SK-N-SH treated with all-trans-retinoic acid at 6 μM for 48 hours (cell line): ENCODE measurements around the gene INTS1.

Experiments used
- ATAC-seq: fragments of 200-7000 bp; cut with Tn5 transposase; 3 replicates; pipeline ENCODE4 v1.9.1; 2020; ENCODE audit warnings: mild to moderate bottlenecking, moderate library complexity
- BACH2 ChIP-seq: fragments of 250-450 bp; sonication (Bioruptor Pico); IDR thresholded peaks from 2 replicates; pipeline ENCODE4 v1.9.0; 2021; ENCODE audit warnings: mild to moderate bottlenecking, borderline replicate concordance
- CREB5 ChIP-seq: fragments of 250-450 bp; sonication (Bioruptor Pico); IDR thresholded peaks from 2 replicates; pipeline ENCODE4 v1.5.1; 2020; ENCODE audit warnings: low read depth, mild to moderate bottlenecking, moderate library complexity
- CSDC2 ChIP-seq: fragments of 250-450 bp; sonication (Bioruptor Pico); IDR thresholded peaks from 2 replicates; pipeline ENCODE4 v1.5.0; 2020; ENCODE audit warnings: mild to moderate bottlenecking, moderate library complexity
- CSRNP3 ChIP-seq: fragments of 250-450 bp; sonication (Bioruptor Pico); IDR thresholded peaks from 2 replicates; pipeline ENCODE4 v1.5.1; 2021; ENCODE audit warnings: mild to moderate bottlenecking, moderate library complexity
- ESRRG ChIP-seq: fragments of 250-450 bp; sonication (Bioruptor Pico); IDR thresholded peaks from 2 replicates; pipeline ENCODE4 v1.6.1; 2021; ENCODE audit warnings: mild to moderate bottlenecking
- ISL1 ChIP-seq: fragments of 250-450 bp; sonication (Bioruptor Pico); IDR thresholded peaks from 2 replicates; pipeline ENCODE4 v2.1.2; 2022; ENCODE audit warnings: mild to moderate bottlenecking, moderate library complexity
- OSR1 ChIP-seq: fragments of 250-450 bp; sonication (Bioruptor Pico); IDR thresholded peaks from 2 replicates; pipeline ENCODE4 v1.8.0; 2022; ENCODE audit warnings: moderate library complexity, mild to moderate bottlenecking, inconsistent platforms
- PATZ1 ChIP-seq: fragments of 250-450 bp; sonication (Bioruptor Pico); IDR thresholded peaks from 2 replicates; pipeline ENCODE4 v1.8.0; 2020; ENCODE audit warnings: mild to moderate bottlenecking, moderate library complexity, borderline replicate concordance
- POU6F1 ChIP-seq: fragments of 250-450 bp; sonication (Bioruptor Pico); IDR thresholded peaks from 2 replicates; pipeline ENCODE4 v1.8.0; 2021; ENCODE audit warnings: low read depth, mild to moderate bottlenecking, moderate library complexity, borderline replicate concordance
- PPARA ChIP-seq: fragments of 250-450 bp; sonication (Bioruptor Pico); IDR thresholded peaks from 2 replicates; pipeline ENCODE4 v1.5.0; 2020; ENCODE audit warnings: mild to moderate bottlenecking, borderline replicate concordance
- RARB ChIP-seq: fragments of 250-450 bp; sonication (Bioruptor Pico); IDR thresholded peaks from 2 replicates; pipeline ENCODE4 v1.8.0; 2021; ENCODE audit warnings: mild to moderate bottlenecking, moderate library complexity
- SNAI2 ChIP-seq: fragments of 250-450 bp; sonication (Bioruptor Pico); IDR thresholded peaks from 2 replicates; pipeline ENCODE4 v1.5.0; 2020; ENCODE audit warnings: mild to moderate bottlenecking, moderate library complexity
- TCF4 ChIP-seq: fragments of 250-450 bp; sonication (Bioruptor Pico); IDR thresholded peaks from 2 replicates; pipeline ENCODE4 v1.8.0; 2021; ENCODE audit warnings: mild to moderate bottlenecking, moderate library complexity, borderline replicate concordance
- TOX ChIP-seq: fragments of 250-450 bp; sonication (Bioruptor Pico); IDR thresholded peaks from 2 replicates; pipeline ENCODE4 v1.8.0; 2021; ENCODE audit warnings: mild to moderate bottlenecking, moderate library complexity, borderline replicate concordance
- TSHZ2 ChIP-seq: fragments of 250-450 bp; sonication (Bioruptor Pico); IDR thresholded peaks from 2 replicates; pipeline ENCODE4 v1.5.0; 2020; ENCODE audit warnings: mild to moderate bottlenecking, moderate library complexity
- ZFP3 ChIP-seq: fragments of 250-450 bp; sonication (Bioruptor Pico); IDR thresholded peaks from 2 replicates; pipeline ENCODE4 v1.5.0; 2020; ENCODE audit warnings: mild to moderate bottlenecking, moderate library complexity
- ZFP30 ChIP-seq: fragments of 450-650 bp; formaldehyde crosslinking; IDR thresholded peaks from 2 replicates; pipeline ENCODE4 v1.5.0; 2022; ENCODE audit warnings: mild to moderate bottlenecking, moderate library complexity
- ZNF70 ChIP-seq: fragments of 450-650 bp; formaldehyde crosslinking; IDR thresholded peaks from 2 replicates; pipeline ENCODE4 v1.5.0; 2020; ENCODE audit warnings: mild to moderate bottlenecking, moderate library complexity
- ZNF8 ChIP-seq: fragments of 450-650 bp; formaldehyde crosslinking; IDR thresholded peaks from 2 replicates; pipeline ENCODE4 v1.5.0; 2020; ENCODE audit warnings: mild to moderate bottlenecking, moderate library complexity

INTS1 gene

GRCh38 chr7:1495564-1496242, 8.5 kb downstream of the INTS1 start (continued):
- TF ChIP-seq TSHZ2 (CRISPR knock-in tag) (no peak), ZNF70 (CRISPR knock-in tag) (no peak)
- TF ChIP-seq, all 23 proteins: peak for 0

- no peak; the same call in 2 of the 3 replicates for ATAC-seq
- no peak for TF ChIP-seq TCF4 (CRISPR knock-in tag)
- no peak for TF ChIP-seq OSR1 (CRISPR knock-in tag)
- no peak for TF ChIP-seq CREB5 (CRISPR knock-in tag)
- TF ChIP-seq POU6F1 (CRISPR knock-in tag) = no peak
- no peak for TF ChIP-seq PPARA (CRISPR knock-in tag)
- TF ChIP-seq ZFP30 (CRISPR knock-in tag) = no peak
- no peak for TF ChIP-seq RARB (CRISPR knock-in tag)
- no peak for TF ChIP-seq SNAI2 (CRISPR knock-in tag)
- TF ChIP-seq ZNF70 (CRISPR knock-in tag) = no peak
- no peak for TF ChIP-seq ZFP3 (CRISPR knock-in tag)
- TF ChIP-seq TOX (CRISPR knock-in tag) = no peak
- TF ChIP-seq CSRNP3 (CRISPR knock-in tag) = no peak
- no peak for TF ChIP-seq ESRRG (CRISPR knock-in tag)
- no peak for TF ChIP-seq ISL1 (CRISPR knock-in tag)
- TF ChIP-seq BACH2 (CRISPR knock-in tag) = no peak
- TF ChIP-seq PATZ1 = no peak
- TF ChIP-seq CSDC2 (CRISPR knock-in tag) = no peak
- TF ChIP-seq, all 23 proteins: peak for 0
Observed at GRCh38 chr7:1494866-1495563, 9.2 kb downstream of the INTS1 start.

- TF ChIP-seq CSRNP3 (CRISPR knock-in tag) (no peak), ZNF70 (CRISPR knock-in tag) (no peak), CSDC2 (CRISPR knock-in tag) (no peak), POU6F1 (CRISPR knock-in tag) (no peak), BACH2 (CRISPR knock-in tag) (no peak), SNAI2 (CRISPR knock-in tag) (no peak), ZFP3 (CRISPR knock-in tag) (no peak), ZNF8 (CRISPR knock-in tag) (no peak), PATZ1 (no peak)
- no peak for ATAC-seq
Observed at GRCh38 chr7:1494447-1494846, 9.7 kb downstream of the INTS1 start.
